Glutamatergic neuron (in vitro differentiated cells): ENCODE data around the gene WDR70. TPM values are rescaled to one million over a fixed set of nuclear protein-coding genes. Genes with fewer than 3 reads are reported as not detected.

ENCODE experiments used
- DNase-seq: peaks from one replicate; pipeline ENCODE4 v3.0.0; 2022
- H3K27ac Mint-ChIP-seq: one replicate; pipeline ENCODE4 v1.8.0; 2020; ENCODE audit warnings: mild to moderate bottlenecking, mixed read lengths, inconsistent platforms; ENCODE audit not compliant: unreplicated experiment
- H3K27me3 Mint-ChIP-seq: one replicate; pipeline ENCODE4 v1.8.0; 2020; ENCODE audit warnings: mild to moderate bottlenecking, moderate library complexity, mixed read lengths, inconsistent platforms; ENCODE audit not compliant: unreplicated experiment
- H3K36me3 Mint-ChIP-seq: one replicate; pipeline ENCODE4 v1.8.0; 2020; ENCODE audit warnings: mild to moderate bottlenecking, mixed read lengths, inconsistent platforms; ENCODE audit not compliant: unreplicated experiment
- H3K4me1 Mint-ChIP-seq: one replicate; pipeline ENCODE4 v1.8.0; 2020; ENCODE audit warnings: mild to moderate bottlenecking, low read depth, mixed read lengths, inconsistent platforms; ENCODE audit not compliant: unreplicated experiment
- H3K4me3 Mint-ChIP-seq: one replicate; pipeline ENCODE4 v1.8.0; 2020; ENCODE audit warnings: mild to moderate bottlenecking, mixed read lengths, inconsistent platforms; ENCODE audit not compliant: unreplicated experiment
- H3K9me3 Mint-ChIP-seq: one replicate; pipeline ENCODE4 v1.8.0; 2020; ENCODE audit warnings: mild to moderate bottlenecking, moderate library complexity, mixed read lengths, inconsistent platforms; ENCODE audit not compliant: unreplicated experiment
- CTCF ChIP-seq: fragments of 200-600 bp; sonication (generic); IDR thresholded peaks from one replicate; pipeline ENCODE4 v1.5.0; 2021; ENCODE audit not compliant: partially characterized antibody, unreplicated experiment
- total RNA-seq: library from RNA; stranded (reverse); fragmentation: NEBNext Ultra II Directional; extraction: Animal tissue kit (Norgen Biotek cat#: 25700); gene quantifications from one replicate; pipeline ENCODE4 v1.2.1, GENCODE V29; 2021; ENCODE audit not compliant: unreplicated experiment

WDR70 gene
- total RNA-seq, 1 donor from 2014 or later = 38.1 TPM

GRCh38 chr5:37495668-37496347 lies 116.7 kb downstream of the WDR70 start:
- Mint-ChIP-seq H3K27me3 (no peaks in the 10 kb centered on the region), H3K4me1 (no peaks in the 10 kb centered on the region)

GRCh38 chr5:37496902-37497445 lies 117.9 kb downstream of the WDR70 start:
- no peaks in the 10 kb centered on the region for H3K4me1 Mint-ChIP-seq
- no peak overlapping the region for H3K27ac Mint-ChIP-seq
- H3K9me3 Mint-ChIP-seq = no peaks in the 10 kb centered on the region
- no peak for DNase-seq
- no peaks in the 10 kb centered on the region for H3K27me3 Mint-ChIP-seq
- TF ChIP-seq CTCF = no peak
- H3K36me3 Mint-ChIP-seq = peaks cover 5% of the 10 kb centered on the region
- no peak overlapping the region for H3K4me3 Mint-ChIP-seq

More at GRCh38 chr5:37495668-37496347, 116.7 kb downstream of the WDR70 start:
- no peak overlapping the region for H3K4me3 Mint-ChIP-seq
- DNase-seq = no peak
- no peak overlapping the region for H3K27ac Mint-ChIP-seq
- no peak for TF ChIP-seq CTCF
- H3K9me3 Mint-ChIP-seq = peaks cover 2% of the 10 kb centered on the region
- peaks cover 5% of the 10 kb centered on the region for H3K36me3 Mint-ChIP-seq

- H3K27ac Mint-ChIP-seq = no peak overlapping the region
- TF ChIP-seq CTCF = no peak
- peaks cover 20% of the 10 kb centered on the region for H3K36me3 Mint-ChIP-seq
Observed at GRCh38 chr5:37501152-37501551, 122.0 kb downstream of the WDR70 start.

GRCh38 chr5:37506241-37506640 lies 127.1 kb downstream of the WDR70 start:
- Mint-ChIP-seq H3K27me3 (no peaks in the 10 kb centered on the region), H3K4me3 (no peak overlapping the region), H3K36me3 (peaks cover 17% of the 10 kb centered on the region), H3K9me3 (peaks cover 5% of the 10 kb centered on the region), H3K4me1 (no peaks in the 10 kb centered on the region), H3K27ac (no peak overlapping the region)
- DNase-seq = no peak
- no peak for TF ChIP-seq CTCF

More at GRCh38 chr5:37501152-37501551, 122.0 kb downstream of the WDR70 start:
- no peaks in the 10 kb centered on the region for H3K27me3 Mint-ChIP-seq
- H3K4me1 Mint-ChIP-seq = no peaks in the 10 kb centered on the region
- DNase-seq = no peak
- no peak overlapping the region for H3K4me3 Mint-ChIP-seq
- peaks cover 2% of the 10 kb centered on the region for H3K9me3 Mint-ChIP-seq

GRCh38 chr5:37506722-37507121 lies 127.6 kb downstream of the WDR70 start:
- peaks cover 5% of the 10 kb centered on the region for H3K9me3 Mint-ChIP-seq
- no peaks in the 10 kb centered on the region for H3K27me3 Mint-ChIP-seq
- H3K4me3 Mint-ChIP-seq = no peak overlapping the region
- peaks cover 17% of the 10 kb centered on the region for H3K36me3 Mint-ChIP-seq
- H3K4me1 Mint-ChIP-seq = no peaks in the 10 kb centered on the region
- DNase-seq = no peak
- TF ChIP-seq CTCF = no peak
- no peak overlapping the region for H3K27ac Mint-ChIP-seq
